CD1c-positive myeloid dendritic cell (primary cell): ENCODE results near the gene AGAP2.

Experiments used
- DNase-seq: peaks from one replicate; pipeline ENCODE4 v3.0.0-alpha.2; 2016; ENCODE audit errors: extremely low spot score

AGAP2 gene

DNA sequence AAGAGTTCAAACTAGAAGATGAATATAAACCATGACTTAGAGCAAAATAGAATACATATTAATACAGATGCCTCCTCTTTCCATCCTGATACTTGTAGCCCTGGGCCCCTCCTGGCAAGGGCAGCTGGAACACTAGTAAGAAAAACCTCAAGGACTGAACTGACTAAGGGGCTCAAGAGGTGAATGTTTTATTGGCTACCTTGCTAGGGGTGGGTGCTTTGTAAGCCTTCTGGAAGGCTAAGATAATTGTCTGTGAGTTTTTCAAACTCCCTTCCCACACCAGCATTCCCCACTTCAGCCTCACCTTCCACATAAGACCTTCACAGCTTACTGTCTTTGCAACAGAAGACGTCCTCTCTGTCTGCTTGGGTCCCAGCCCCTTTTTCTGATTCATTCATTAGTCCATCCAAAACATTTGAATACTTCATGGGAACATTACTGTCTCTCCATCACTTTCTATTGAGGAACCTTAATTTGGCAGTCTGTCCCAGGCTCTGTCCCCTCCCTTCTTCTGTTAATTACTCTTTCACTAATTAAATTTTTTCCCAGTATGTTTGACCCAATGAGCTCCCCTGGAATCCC is 15.3 kb upstream of the AGAP2 start:
- DNase-seq: no peak

DNA sequence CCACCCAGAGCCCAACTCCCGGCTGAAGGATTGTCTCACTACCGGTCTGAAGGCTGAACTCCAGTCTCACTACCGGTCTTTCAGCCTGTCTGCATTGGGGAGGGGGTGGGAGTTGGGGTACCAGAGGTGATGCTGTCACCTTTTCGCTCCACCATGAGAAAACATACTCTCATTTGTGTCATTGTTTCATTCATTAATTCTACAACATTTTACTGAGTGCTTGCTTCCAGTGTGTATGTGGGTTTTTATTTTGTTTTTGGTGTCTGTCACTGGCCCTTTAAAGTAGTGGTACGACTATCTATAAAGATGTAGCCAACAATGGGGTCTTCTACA is 14.1 kb upstream of the AGAP2 start:
- no peak for DNase-seq

DNA sequence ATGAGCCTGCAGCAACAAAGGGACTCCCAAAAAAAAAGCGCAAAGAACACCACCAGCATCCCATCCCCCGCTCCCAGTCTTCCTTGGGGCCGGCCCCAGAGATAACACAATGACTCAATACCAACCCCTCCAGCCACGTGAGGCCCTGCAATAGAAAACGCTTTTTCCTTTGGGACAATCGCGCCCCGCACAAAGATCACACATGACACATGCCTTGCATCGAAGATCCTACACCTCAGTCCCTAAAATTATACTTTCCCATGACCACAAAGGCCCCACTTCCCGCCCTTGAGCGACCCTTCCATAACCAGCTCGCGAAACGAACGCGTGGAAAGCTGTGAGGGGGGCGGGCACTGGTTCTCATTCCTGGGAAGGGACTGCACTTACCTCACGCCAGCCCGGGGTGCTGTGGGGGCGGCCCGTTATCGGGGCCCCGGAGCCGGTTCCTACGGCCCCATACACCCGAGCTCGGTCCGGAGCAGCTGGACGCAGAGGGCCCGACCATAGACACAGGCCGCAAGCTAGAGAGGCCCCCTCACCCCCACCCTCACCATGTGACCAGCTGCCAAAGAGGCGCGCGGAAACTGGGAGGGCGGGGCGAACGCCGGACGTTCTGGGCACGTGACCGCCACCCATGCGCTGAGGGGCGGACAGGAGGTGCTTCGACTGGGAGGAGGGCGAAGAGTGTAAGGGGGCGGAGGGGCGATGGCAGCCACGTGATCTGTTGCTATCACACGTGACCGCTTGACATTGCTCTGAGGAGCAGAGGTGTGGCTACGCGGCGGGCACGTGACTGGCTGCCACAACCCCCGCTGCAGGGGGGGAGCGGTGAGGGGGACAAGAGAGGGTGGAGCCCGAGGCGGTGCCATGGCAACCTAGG is 13.5 kb upstream of the AGAP2 start, which contains the start of gene CDK4:
CDK4 (minus strand) TSS at position 523 of the 880 bp plus-strand sequence. CDS start 593 bp downstream, outside the sequence.
- DNase-seq: peak; percentile 98

DNA sequence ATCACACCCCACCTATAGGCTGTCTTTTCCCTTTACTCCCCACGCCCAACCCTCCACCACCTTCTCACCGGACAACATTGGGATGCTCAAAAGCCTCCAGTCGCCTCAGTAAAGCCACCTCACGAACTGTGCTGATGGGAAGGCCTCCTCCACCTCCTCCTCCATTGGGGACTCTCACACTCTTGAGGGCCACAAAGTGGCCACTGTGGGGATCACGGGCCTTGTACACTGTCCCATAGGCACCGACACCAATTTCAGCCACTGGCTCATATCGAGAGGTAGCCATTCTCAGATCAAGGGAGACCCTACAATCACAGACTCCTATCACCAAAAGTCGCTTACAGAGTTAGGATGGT is 12.9 kb upstream of the AGAP2 start:
- DNase-seq: no peak

DNA sequence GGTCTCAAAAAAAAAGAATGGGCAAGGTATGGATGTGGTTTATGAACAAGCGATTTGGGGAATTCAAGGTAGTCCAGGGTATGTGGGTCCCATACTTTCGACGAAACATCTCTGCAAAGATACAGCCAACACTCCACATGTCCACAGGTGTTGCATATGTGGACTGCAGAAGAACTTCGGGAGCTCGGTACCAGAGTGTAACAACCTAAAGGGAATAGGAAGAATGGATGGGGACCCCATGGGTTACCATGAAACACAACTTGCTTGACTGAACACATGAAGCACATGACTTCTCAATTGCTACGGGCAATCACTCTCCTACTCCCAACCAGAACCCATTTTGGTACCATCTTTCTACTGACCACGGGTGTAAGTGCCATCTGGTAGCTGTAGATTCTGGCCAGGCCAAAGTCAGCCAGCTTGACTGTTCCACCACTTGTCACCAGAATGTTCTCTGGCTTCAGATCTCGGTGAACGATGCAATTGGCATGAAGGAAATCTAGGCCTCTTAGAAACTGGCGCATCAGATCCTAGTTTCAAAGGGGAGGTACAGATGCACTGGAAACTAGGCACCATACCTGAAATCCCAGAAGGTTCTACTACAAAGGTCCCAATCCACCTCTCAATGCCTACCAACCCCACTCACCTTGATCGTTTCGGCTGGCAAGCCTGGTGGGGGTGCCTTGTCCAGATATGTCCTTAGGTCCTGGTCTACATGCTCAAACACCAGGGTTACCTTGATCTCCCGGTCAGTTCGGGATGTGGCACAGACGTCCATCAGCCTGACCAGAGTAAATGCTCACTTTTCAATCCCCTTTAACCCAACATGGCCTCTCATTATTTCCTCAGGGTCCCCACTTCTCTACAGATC is 12.3 kb upstream of the AGAP2 start:
- DNase-seq: no peak

DNA sequence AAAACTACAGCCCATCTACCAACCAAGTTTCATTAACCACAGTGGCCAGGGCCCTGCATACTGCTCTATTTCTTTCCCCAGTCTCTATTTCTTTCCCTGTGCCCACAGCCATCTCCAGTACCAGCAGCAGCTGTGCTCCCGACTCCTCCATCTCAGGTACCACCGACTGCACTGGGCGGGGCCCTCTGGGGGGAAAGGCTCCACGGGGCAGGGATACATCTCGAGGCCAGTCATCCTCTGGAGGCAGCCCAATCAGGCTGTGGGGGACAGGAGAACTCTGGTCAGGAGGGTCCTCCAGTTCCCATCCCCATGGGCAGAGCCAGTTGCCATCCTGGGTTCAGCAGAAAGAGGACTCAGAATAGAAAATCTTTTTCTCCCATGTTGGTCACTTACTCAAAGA is 10.5 kb upstream of the AGAP2 start:
- DNase-seq: no peak

DNA sequence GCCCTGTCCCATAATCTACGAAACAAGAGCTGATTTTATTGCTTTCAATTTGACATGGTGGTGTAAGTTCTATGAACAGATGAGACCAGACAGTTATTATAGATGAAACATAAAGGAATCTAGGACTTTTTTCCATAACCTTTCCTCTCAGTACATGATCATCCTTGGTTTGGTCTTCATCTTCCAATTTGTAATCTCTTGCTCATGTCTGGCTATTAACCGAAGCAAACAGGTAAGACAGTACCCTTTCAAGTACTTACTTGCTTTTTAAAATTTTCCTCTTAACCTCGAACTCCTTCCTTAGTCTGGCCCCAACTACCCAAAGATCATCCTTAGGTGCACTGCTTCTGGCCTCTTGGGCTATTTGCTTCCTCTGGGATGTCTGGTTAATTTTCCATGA is 7.5 kb upstream of the AGAP2 start:
- DNase-seq: no peak

DNA sequence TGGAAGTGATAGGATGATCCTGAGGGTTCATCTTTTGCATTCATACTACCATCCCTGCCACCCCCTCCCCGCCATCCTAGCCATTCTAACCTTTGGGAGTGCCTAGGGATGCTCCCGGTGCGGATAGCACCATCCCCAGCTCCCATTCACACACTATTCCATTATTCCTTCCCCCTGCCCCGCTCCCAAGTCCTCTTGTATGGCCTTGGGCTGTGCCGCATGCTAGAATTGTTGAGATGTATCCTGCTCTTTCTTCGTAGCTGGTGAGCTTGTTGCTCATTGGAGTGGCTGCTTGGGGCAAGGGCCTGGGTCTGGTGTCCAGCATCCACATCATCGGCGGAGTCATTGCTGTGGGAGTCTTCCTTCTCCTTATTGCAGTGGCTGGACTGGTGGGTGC is 6.9 kb upstream of the AGAP2 start:
- no peak for DNase-seq

DNA sequence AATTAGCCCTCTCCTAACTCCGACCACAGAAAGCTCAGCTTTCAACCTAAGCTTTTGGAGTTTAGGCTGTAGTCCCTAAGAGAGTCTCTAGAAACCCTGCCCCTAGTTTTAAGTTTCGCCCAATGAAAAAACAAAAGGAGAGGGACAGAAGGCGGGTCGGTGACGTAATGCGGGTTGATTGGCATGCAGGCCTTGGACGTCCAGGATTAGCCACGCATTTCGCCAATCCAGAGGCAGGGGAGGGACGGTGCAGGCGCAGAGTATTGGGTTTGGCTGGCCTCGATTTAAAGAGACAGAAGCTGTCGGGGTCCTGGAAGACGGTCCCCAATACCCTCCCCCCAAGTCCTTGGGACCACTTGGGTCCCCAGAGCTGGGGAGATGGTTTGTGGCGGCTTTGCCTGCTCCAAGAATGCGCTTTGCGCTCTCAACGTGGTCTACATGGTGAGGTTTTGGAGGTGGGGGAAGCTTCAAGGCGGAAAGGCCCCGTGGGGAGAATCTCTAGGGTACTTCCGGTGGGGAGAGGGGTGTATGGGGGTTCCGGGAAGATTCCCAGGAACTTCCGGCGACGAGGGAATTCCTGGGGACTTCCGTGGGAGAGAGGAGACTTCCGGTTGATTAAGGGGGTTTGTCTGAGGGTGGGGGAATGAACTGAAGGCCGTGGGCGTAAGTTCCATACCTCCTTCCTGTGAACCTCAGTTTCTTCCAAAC is 6.4 kb upstream of the AGAP2 start, which contains the start of gene TSPAN31:
TSPAN31 (plus strand) TSS at position 263 of the 708 bp plus-strand sequence; CDS start at position 379, 116 bp downstream.
- DNase-seq: peak; percentile 98

DNA sequence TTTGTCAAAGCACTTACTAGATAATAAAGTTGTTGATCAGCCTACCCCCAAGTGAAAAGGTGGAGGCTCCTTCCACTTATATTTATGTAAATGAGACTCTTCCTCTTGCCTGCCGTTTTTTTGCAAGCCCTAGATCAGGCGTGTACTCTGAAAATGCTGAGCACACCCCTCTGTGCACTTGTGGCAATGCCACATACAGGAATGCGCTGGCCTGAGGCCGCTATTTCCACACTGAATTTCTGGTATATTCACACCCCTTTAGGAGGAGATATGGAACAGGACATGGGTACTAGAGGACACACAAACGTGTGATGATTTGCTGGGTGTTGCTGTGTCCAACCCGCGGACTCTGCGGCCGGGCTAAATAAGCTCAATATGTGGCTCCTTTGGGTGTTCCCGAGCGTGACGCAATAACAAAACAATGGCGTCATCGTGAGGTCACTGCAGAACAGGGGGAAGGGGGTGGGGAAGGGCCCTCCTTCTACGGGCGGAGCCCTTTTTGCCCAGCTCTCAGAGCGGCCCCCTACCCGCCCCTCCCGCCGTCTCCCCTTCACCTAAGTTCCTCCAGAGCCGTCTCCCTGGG is 5.7 kb upstream of the AGAP2 start:
- DNase-seq: peak; percentile 82

DNA sequence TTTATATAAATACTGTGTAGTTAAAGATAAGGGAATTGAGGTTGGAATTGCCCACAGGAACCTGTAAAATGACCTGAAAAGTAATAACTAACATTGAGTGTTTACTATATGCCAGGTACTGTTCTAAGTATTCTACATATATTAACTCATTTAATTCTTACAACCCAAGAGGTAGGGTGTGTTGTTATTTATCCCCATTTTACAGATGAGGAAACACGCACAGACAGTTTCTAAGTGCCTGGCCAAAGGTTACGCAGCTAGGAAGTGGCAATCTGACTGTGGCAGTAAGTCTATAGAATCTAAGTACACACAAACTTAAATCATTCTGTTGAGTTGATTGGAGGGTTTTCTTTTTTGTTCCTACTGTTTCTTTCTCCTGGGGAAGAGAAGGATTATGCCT is 5.2 kb upstream of the AGAP2 start:
- DNase-seq: no peak

DNA sequence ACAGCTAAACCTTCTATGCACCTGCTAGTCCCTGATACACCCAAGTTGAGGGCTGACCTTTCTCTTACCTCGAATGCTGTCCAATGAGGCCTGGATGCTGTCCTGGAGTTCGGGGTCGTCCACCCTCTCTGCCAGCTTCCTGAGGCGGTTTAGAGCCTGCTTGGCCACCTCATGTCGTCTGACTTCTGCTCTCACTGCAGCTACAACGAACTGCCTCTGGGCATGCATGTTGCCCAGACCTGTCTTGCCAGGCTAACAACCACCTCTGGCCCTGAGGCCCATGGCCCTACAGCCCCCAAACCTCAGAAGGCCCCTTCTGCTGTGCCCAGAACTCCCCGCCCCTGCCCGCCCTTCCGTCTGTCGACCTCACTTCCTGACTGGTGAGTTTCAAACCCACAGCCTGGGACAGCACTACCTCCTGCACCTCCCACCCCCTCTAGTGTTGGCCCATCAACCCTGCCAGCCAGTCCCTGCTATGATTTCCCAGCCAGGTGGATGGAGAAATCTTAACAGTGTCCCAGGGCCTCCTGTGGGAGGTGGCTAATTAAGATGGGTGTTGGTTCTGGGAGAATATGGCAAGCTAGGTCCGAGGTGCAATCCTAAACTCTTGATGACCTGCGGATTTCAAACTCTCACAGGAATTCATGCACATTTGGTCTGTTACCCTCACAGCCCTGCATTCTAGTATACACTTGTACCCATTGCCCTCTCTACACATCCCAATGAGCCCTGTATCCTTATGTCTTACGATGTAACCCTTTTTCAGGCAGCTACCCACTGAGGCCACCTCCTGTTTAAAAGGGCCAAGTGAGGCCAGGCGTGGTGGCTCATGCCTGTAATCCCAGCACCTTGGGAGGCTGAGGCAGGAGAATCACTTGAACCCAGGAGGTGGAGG is 3.5 kb upstream of the AGAP2 start:
- DNase-seq: peak; percentile 62

DNA sequence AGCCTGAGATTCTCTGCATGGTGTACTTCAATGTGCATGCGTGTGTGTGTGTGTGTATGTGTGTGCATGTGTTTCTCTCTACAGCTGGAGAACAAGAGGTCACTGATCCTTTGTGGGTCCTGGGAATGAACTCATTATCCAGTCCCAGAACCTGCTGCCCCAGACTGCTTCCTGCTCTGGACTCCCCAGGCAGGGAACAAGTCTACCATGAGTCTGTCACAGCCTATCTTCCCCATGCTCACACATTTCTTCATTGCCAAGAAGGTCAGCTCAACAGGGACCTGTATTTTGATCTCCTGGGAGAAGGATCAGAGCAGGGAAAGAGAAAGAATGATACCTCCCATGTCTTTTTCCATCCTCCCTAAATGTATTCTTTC is 2.9 kb upstream of the AGAP2 start:
- DNase-seq: no peak

DNA sequence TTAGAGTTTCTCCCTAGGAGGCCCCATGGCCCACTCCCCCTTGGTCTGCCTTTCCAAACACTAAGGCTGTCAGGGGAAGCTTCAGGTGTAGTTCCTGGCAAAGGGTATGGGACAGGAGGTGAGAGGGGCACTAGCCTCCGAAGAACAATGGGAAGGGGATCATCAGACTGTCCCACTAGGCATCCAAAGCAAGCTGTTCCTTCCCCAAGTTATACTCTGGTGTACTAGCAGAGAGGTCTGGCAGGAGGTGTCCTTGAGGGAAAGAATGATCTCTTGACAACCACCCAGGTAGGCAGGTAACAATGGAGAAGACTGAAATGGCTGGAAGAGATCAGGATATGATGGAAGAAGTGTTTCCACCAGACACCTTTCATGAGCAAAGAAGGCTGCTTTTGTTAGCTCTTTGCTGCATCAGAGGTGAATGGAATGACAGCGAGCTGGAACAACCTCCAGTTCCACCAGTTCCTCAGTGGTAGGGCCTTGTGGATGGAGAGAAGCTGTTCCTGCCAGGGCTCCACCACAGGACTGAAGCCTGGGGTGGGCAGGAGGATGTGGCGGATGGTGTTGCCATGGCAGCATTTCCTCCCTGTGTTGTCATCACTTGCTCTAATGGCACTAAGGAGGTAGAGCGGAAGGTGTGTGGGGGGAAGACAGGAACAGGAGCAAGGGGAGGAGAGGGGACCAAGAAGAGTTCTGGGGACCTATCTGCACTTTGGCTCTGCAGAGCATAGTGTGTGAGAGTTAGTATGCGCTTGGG is 2.3 kb upstream of the AGAP2 start:
- DNase-seq: peak; percentile 62

DNA sequence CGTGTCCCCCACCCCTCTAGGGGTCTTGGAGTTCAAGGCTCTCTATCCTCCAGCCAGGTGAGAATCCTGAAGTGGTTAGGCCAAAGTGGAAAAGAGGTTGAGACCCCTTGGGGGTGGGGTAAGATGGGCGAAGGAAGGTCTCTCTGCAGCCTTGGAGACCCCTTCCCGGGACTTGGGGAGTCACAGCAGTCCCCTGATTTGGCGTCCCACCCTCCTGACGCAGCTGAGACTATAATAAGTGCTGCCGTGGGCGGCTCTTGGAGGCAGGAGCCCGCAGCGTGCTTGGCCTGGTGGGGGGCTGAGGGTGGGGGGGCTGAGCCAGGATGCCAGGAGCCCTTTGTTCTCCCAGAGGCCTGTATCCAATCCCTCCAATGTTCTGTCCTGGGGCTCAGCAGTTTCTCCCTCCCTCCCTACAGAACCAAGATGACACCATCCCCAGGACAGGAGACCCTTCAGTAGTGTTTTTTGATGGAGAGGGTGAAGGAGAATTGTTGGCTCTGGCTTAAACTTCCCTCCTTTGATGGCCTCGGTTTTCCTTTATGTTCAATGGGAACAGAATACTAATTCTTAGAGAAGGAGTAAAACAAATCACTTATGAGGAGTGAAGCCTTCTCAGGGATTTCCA is 1.5 kb upstream of the AGAP2 start:
- no peak for DNase-seq

DNA sequence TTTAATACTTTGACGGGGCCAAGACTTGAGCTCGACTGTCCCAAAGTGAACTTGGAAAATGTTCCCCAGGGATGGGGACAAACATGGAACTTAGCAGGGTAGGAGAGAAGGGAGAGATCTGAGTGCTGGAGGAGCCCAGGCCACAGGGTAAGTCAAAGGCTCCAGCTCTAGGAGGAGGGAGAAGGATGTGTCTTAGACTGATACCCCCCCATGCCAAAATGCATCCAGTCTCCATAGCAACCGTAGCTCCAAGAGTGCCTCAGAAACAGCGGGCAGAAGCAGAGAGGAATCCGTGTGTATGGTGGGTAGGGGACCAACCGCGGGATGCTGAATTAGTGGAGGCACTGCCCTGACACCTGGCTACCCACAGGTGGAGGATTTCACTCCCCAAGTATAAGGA is 845 bp upstream of the AGAP2 start:
- DNase-seq: no peak

DNA sequence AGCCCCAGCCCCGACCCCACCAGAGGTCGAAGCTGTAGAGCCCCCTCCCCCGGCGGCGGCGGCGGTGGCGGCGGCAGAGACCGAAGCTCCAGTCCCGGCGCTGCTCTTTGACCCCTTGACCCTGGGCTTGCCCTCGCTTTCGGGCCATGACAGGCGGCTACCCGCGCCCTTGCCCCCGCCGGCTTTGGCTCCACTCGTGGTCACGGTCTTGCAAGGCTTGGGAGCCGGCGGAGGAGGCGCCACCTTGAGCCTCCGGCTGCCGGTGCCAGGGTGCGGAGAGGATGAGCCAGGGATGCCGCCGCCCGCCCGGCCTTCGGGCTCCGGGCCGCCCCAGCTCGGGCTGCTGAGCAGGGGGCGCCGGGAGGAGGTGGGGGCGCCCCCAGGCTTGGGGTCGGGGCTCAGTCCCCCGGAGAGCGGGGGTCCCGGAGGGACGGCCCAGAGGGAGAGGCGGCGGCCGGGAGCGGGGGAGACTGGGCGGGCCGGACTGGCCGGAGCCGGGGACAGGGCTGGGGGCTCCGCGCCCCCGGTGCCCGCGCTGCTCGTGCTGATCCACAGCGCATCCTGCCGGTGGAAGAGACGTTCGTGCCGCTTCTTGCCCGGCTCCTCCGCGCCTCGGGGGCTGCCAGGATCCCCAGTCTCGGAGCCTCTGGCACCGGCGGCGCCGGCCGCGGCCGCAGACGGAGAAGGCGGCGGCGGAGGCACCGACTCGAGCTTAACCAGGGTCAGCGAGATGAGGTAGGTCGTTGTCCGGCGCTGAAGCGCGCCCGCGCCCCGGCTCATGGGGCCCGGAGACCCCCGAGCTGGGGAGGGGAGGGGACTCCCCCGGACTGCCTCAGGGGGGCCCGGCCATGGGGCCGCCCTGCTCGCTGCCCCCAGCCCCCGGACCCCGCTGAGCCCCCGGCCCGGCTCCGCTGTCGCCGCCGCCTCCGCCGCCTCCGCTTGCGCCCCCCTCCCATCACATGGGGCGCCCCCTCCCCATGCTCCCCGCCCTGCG is 778 bp downstream of the AGAP2 start:
- DNase-seq: no peak
